Measurements from ENCODE around the gene ZBTB48.

ZBTB48 gene

GRCh38 chr1:6574025-6574620 is 5.7 kb upstream of the ZBTB48 start:
- DNase-seq: no peak

GRCh38 chr1:6574818-6575217 is 5.0 kb upstream of the ZBTB48 start:
- DNase-seq: no peak

GRCh38 chr1:6577831-6578525 is 1.8 kb upstream of the ZBTB48 start:
- DNase-seq: no peak

- no peak for DNase-seq
These were observed 995 bp upstream of the ZBTB48 start for GRCh38 chr1:6578624-6579373.

- no peak for DNase-seq
These were observed 362 bp downstream of the ZBTB48 start for GRCh38 chr1:6580119-6580592.

GRCh38 chr1:6580593-6581409 is 1.0 kb downstream of the ZBTB48 start:
- no peak for DNase-seq

GRCh38 chr1:6581561-6582305 is 1.9 kb downstream of the ZBTB48 start:
- DNase-seq: no peak

GRCh38 chr1:6582370-6582769 is 2.6 kb downstream of the ZBTB48 start:
- no peak for DNase-seq

- DNase-seq: no peak
These were observed 4.6 kb downstream of the ZBTB48 start for GRCh38 chr1:6584126-6585080.

- DNase-seq: no peak
These were observed 5.4 kb downstream of the ZBTB48 start for GRCh38 chr1:6585081-6585722.

- no peak for DNase-seq
These were observed 6.0 kb downstream of the ZBTB48 start for GRCh38 chr1:6585841-6586240.

GRCh38 chr1:6586404-6586816 is 6.6 kb downstream of the ZBTB48 start:
- no peak for DNase-seq

- DNase-seq: no peak
These were observed 7.6 kb downstream of the ZBTB48 start for GRCh38 chr1:6587261-6588005.

GRCh38 chr1:6588128-6588892 is 8.5 kb downstream of the ZBTB48 start:
- DNase-seq: no peak

GRCh38 chr1:6588893-6589520 is 9.2 kb downstream of the ZBTB48 start:
- DNase-seq: no peak

GRCh38 chr1:6590046-6590445 is 10.3 kb downstream of the ZBTB48 start:
- DNase-seq: no peak

GRCh38 chr1:6591222-6591621 is 11.4 kb downstream of the ZBTB48 start:
- no peak for DNase-seq

GRCh38 chr1:6591644-6592043 is 11.8 kb downstream of the ZBTB48 start:
- no peak for DNase-seq

- DNase-seq: no peak
These were observed 12.6 kb downstream of the ZBTB48 start for GRCh38 chr1:6592441-6592840.

Measured in stimulated activated CD8-positive, alpha-beta memory T cell treated with anti-CD3 and anti-CD28 coated beads, Interleukin-4, amount 100 ng/mL, for 48 hours (primary cell).